Measurements from ENCODE around the gene TRIM41. TPM values are rescaled to one million over a fixed set of nuclear protein-coding genes. Genes with fewer than 3 reads are reported as not detected.

TRIM41 gene
- total RNA-seq, 2 experiments from 2014 or later, result 40.0 to 44.7 TPM

GRCh38 chr5:181187500-181188213 lies 35.4 kb upstream of the TRIM41 start:
- H3K36me3 Mint-ChIP-seq (ENCODE audit: low read depth), result peaks cover 11% of the 10 kb centered on the region

GRCh38 chr5:181188700-181189362 lies 34.2 kb upstream of the TRIM41 start:
- ATAC-seq (peak; percentile 6), DNase-seq (peak; percentile 88)
- peaks cover 61% of the 10 kb centered on the region for H3K4me1 Mint-ChIP-seq (ENCODE audit: low read depth)
- peak overlapping the region; percentile 92 for H3K4me3 Mint-ChIP-seq
- no peaks in the 10 kb centered on the region for H3K9me3 Mint-ChIP-seq (ENCODE audit: insufficient read depth)
- ChIA-PET CTCF (interaction anchor here (1.0 to 7.7 kb wide), 7 partner anchors 10 to 55 kb away, joined by 3 to 78 read pairs (median 4); partner anchors contain the start of genes RACK1, TRIM41 and TRIM7), POLR2A (interaction anchor here (0.6 to 5.9 kb wide), 9 partner anchors 16 to 379 kb away, joined by 3 to 34 read pairs (median 6); partner anchors contain the start of genes RACK1, TRIM41, TRIM52 and TRIM7)
- H3K27ac Mint-ChIP-seq, result peak overlapping the region; percentile 94
- peaks cover 11% of the 10 kb centered on the region for H3K36me3 Mint-ChIP-seq (ENCODE audit: low read depth)
- H3K27me3 Mint-ChIP-seq (ENCODE audit: low read depth), result no peaks in the 10 kb centered on the region

More at GRCh38 chr5:181187500-181188213, 35.4 kb upstream of the TRIM41 start:
- Mint-ChIP-seq H3K27me3 (ENCODE audit: low read depth) (no peaks in the 10 kb centered on the region), H3K4me3 (peak overlapping the region; percentile 92), H3K27ac (peak overlapping the region; percentile 94), H3K4me1 (ENCODE audit: low read depth) (peaks cover 56% of the 10 kb centered on the region), H3K9me3 (ENCODE audit: insufficient read depth) (no peaks in the 10 kb centered on the region)
- ChIA-PET POLR2A (interaction anchor here (1.1 to 5.9 kb wide), 6 partner anchors 18 to 377 kb away, joined by 3 to 34 read pairs (median 10); partner anchors contain the start of genes TRIM41 and TRIM52), CTCF (interaction anchor here (1.0 to 7.7 kb wide), 7 partner anchors 11 to 56 kb away, joined by 3 to 78 read pairs (median 4); partner anchors contain the start of genes RACK1 and TRIM7)
- ATAC-seq, result no peak
- peak; percentile 70 for DNase-seq

DNA sequence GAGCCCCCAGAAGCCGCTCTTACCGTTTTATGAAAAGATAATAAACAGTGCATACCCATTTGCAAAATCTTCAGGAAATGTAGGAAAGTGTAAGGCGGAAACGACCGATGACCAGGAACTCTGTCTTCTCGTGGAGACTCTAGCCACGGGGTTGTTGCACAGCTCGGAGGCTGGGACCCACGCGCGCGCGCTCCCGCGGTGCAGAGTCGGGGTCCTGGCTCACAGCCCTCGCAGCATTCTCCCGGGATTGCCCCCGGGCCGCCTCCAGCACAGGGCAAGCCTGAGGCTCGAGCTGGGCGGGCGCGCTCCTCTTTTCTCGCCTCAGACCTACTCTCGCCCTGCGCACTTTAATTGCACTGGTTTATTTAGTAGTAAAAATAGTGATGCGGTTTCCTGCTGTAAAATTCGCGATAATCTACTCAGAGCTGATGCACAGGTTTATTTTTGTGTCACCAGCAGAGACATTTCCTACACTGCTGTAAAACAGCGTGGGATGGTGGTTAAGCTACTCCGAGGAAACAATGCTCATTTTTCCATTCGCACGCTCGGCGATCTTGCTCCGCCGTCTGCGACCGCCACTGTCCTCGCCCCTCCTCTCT lies 33.6 kb upstream of the TRIM41 start:
- POLR2A ChIA-PET, result interaction anchor here (0.9 to 5.9 kb wide), 10 partner anchors 15 to 379 kb away, joined by 3 to 34 read pairs (median 6); partner anchors contain the start of genes RACK1, TRIM41, TRIM52 and TRIM7
- no peaks in the 10 kb centered on the region for H3K27me3 Mint-ChIP-seq (ENCODE audit: low read depth)

DNA sequence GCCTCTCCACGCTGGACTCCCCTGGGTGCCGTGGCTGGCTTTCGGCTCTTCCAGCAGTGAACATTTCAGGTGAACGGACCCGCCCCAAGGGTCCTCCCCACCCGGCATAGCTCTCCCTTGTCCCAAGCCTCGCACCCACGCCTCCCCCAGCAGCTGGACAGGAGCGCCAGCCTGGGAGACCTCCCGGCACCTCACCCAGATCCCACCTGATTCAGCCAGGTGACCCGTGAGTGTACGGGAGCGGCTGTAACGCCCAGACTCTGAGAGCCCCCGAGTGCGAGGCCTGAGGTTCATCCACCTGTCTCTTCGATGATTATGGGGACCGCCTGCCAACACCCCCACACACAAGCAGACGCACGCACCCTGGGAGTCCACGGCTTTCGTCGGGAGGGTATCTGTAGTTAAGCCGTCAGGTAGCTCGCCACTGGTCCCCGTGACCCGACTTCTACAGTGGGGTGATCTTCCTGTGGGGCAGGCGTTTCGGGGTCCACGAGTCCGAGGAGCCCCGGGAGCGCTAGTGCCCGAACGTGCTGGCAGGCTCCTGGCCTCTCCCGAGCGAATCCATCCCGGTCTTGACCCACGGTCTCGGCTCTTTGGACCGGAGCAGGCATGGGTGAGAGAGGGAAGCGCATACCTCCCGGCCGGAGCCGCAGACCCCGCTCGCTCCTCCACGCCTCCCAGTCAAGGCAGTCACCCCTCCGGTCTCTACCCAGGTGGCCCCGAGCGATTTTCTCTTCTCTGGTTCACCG lies 32.9 kb upstream of the TRIM41 start:
- H3K27me3 Mint-ChIP-seq (ENCODE audit: low read depth), result no peaks in the 10 kb centered on the region
- peak overlapping the region; percentile 92 for H3K4me3 Mint-ChIP-seq
- no peaks in the 10 kb centered on the region for H3K9me3 Mint-ChIP-seq (ENCODE audit: insufficient read depth)
- DNase-seq (peak; percentile 54), ATAC-seq (peak; percentile 5)
- CTCF ChIA-PET, result interaction anchor here (0.8 to 7.7 kb wide), 10 partner anchors 8 to 65 kb away, joined by 3 to 78 read pairs (median 4); partner anchors contain the start of genes TRIM41 and TRIM7
- H3K27ac Mint-ChIP-seq, result peak overlapping the region; percentile 94
- H3K4me1 Mint-ChIP-seq (ENCODE audit: low read depth), result peaks cover 52% of the 10 kb centered on the region
- peaks cover 11% of the 10 kb centered on the region for H3K36me3 Mint-ChIP-seq (ENCODE audit: low read depth)
- POLR2A ChIA-PET, result interaction anchor here (0.9 to 5.9 kb wide), 11 partner anchors 14 to 359 kb away, joined by 3 to 34 read pairs (median 6); partner anchors contain the start of genes RACK1, TRIM41, TRIM52 and TRIM7

More for the DNA sequence above, 33.6 kb upstream of the TRIM41 start:
- Mint-ChIP-seq H3K27ac (peak overlapping the region; percentile 94), H3K4me1 (ENCODE audit: low read depth) (peaks cover 56% of the 10 kb centered on the region), H3K36me3 (ENCODE audit: low read depth) (peaks cover 11% of the 10 kb centered on the region), H3K9me3 (ENCODE audit: insufficient read depth) (no peaks in the 10 kb centered on the region), H3K4me3 (peak overlapping the region; percentile 92)
- ATAC-seq, result peak; percentile 14
- CTCF ChIA-PET, result interaction anchor here (0.8 to 7.7 kb wide), 8 partner anchors 9 to 33 kb away, joined by 3 to 78 read pairs (median 4); partner anchors contain the start of genes TRIM41 and TRIM7
- DNase-seq, result peak; percentile 64

GRCh38 chr5:181190711-181191525 lies 32.2 kb upstream of the TRIM41 start:
- ATAC-seq, result peak; percentile 7
- no peaks in the 10 kb centered on the region for H3K9me3 Mint-ChIP-seq (ENCODE audit: insufficient read depth)
- peak overlapping the region; percentile 94 for H3K27ac Mint-ChIP-seq
- peak; percentile 64 for DNase-seq
- H3K27me3 Mint-ChIP-seq (ENCODE audit: low read depth), result no peaks in the 10 kb centered on the region
- ChIA-PET CTCF (interaction anchor here (0.9 to 7.7 kb wide), 9 partner anchors 12 to 71 kb away, joined by 3 to 78 read pairs (median 5); partner anchors contain the start of genes TRIM41 and TRIM7), POLR2A (interaction anchor here (0.9 to 5.9 kb wide), 15 partner anchors 9 to 360 kb away, joined by 3 to 40 read pairs (median 6); partner anchors contain the start of genes TRIM41, TRIM52 and TRIM7)
- H3K4me1 Mint-ChIP-seq (ENCODE audit: low read depth), result peaks cover 46% of the 10 kb centered on the region
- peak overlapping the region; percentile 92 for H3K4me3 Mint-ChIP-seq
- peaks cover 11% of the 10 kb centered on the region for H3K36me3 Mint-ChIP-seq (ENCODE audit: low read depth)

DNA sequence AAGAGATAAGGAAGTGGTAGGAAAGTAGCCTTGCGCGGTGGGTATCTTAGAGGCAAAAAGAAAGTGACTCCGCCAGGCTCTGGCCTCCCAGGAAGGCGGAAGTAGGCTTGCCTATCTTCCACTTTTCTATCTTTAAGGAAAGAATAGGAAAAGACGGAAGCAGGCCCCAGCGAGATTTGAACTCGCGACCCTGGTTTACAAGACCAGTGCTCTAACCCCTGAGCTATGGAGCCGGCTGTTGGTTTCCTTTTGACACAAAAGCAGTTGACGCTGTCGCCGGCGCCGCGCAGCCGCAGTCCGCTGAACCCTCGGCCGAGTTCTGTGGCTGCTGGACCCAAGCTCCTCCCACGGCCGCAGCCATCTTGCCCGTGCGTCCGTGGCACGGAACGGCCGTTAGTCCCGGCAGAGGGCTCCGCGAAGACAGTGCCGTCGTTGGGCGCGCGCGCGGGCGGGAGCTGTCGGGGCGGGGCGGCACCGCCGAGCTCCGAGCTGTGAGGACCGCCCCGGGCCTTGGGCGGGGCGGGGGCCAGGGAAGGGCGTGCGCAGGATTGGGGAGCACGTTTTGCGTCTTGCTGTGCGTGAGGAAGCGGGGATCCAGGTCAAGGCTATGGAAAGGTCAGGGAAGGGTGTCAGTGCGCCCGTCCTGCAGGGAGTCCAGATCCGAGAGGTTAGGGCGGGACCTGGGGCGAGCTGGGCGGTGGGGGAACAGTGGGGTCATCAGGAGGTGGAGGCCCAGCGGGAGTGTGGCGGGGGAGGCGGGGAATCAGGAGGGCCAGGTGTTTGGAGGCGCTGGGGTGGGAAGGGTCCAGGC lies 31.4 kb upstream of the TRIM41 start:
- ATAC-seq, result peak; percentile 68
- no peaks in the 10 kb centered on the region for H3K27me3 Mint-ChIP-seq (ENCODE audit: low read depth)
- H3K27ac Mint-ChIP-seq, result peak overlapping the region; percentile 90
- peak; percentile 95 for DNase-seq
- peaks cover 40% of the 10 kb centered on the region for H3K4me1 Mint-ChIP-seq (ENCODE audit: low read depth)
- no peaks in the 10 kb centered on the region for H3K9me3 Mint-ChIP-seq (ENCODE audit: insufficient read depth)
- peaks cover 11% of the 10 kb centered on the region for H3K36me3 Mint-ChIP-seq (ENCODE audit: low read depth)
- H3K4me3 Mint-ChIP-seq, result peak overlapping the region; percentile 92
- ChIA-PET POLR2A (interaction anchor here (0.7 to 5.9 kb wide), 12 partner anchors 8 to 361 kb away, joined by 3 to 40 read pairs (median 4); partner anchors contain the start of genes TRIM41, TRIM52 and TRIM7), CTCF (interaction anchor here (0.9 to 7.7 kb wide), 7 partner anchors 11 to 70 kb away, joined by 4 to 78 read pairs (median 5); partner anchors contain the start of gene TRIM7)

DNA sequence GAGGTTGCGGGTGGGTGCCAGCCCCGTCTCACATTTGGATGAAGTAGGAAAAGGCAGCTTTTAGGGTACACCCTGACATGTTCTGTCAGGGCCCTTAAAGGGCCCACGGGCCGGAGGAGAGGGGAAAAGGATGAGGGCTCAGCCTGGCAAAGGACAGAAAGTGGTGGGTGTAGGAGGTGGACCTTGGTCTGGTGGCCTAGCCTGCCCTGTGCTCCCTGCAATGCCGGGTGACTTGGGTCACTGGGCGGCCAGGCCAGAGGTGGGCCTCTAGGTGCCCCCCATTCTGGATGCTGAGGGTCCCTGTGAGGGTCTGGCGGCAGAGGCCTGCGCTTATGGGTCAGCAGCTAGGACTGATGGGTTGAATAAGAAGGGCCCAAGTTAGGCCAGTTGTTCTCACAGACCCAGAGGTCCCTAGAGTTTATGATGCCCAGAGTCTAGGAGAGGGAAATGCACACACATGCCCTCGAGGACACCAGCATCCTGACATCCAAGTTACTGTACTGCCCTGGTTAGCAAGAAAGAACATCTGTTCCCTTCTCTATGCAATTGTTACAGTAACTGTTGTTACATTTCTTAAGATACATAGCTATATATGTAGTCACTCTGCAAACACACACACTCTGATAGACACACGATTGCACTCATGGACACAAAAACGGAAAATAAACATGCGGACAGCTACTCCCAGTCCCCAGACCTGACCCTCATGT lies 30.6 kb upstream of the TRIM41 start:
- H3K9me3 Mint-ChIP-seq (ENCODE audit: insufficient read depth), result no peaks in the 10 kb centered on the region
- no peak for ATAC-seq
- H3K4me3 Mint-ChIP-seq, result peak overlapping the region; percentile 92
- peak overlapping the region; percentile 90 for H3K27ac Mint-ChIP-seq
- H3K27me3 Mint-ChIP-seq (ENCODE audit: low read depth), result no peaks in the 10 kb centered on the region
- ChIA-PET CTCF (interaction anchor here (1.0 to 7.7 kb wide), 7 partner anchors 8 to 53 kb away, joined by 3 to 78 read pairs (median 4); partner anchors contain the start of gene TRIM7), POLR2A (interaction anchor here (0.7 to 5.9 kb wide), 11 partner anchors 9 to 362 kb away, joined by 3 to 40 read pairs (median 5); partner anchors contain the start of genes TRIM41, TRIM52 and TRIM7)
- no peak for DNase-seq
- peaks cover 37% of the 10 kb centered on the region for H3K4me1 Mint-ChIP-seq (ENCODE audit: low read depth)
- H3K36me3 Mint-ChIP-seq (ENCODE audit: low read depth), result peaks cover 11% of the 10 kb centered on the region

- ChIA-PET CTCF (interaction anchor here (1.0 to 7.7 kb wide), 3 partner anchors 9 to 29 kb away, joined by 3 to 78 read pairs (median 4); partner anchors contain the start of gene TRIM7), POLR2A (interaction anchor here (2.7 to 2.8 kb wide), 2 partner anchors 12 to 29 kb away, joined by 22 to 40 read pairs; partner anchors contain the start of genes TRIM41 and TRIM7)
- ATAC-seq (no peak), DNase-seq (no peak)
- peaks cover 27% of the 10 kb centered on the region for H3K4me1 Mint-ChIP-seq (ENCODE audit: low read depth)
- no peak overlapping the region for H3K4me3 Mint-ChIP-seq
- no peaks in the 10 kb centered on the region for H3K9me3 Mint-ChIP-seq (ENCODE audit: insufficient read depth)
- H3K27ac Mint-ChIP-seq, result no peak overlapping the region
- no peaks in the 10 kb centered on the region for H3K27me3 Mint-ChIP-seq (ENCODE audit: low read depth)
- peaks cover 6% of the 10 kb centered on the region for H3K36me3 Mint-ChIP-seq (ENCODE audit: low read depth)
These were observed 29.4 kb upstream of the TRIM41 start for GRCh38 chr5:181193656-181194055.
